Measurements from ENCODE around the gene POMZP3. TPM values are rescaled to one million over a fixed set of nuclear protein-coding genes. Genes with fewer than 3 reads are reported as not detected.
"Not testable (repeated sequence)": the region's sequence is repeated elsewhere in the genome, so short reads cannot be mapped to it uniquely, and the experiment has no call there.

Gene POMZP3
- total and polyA plus RNA-seq, 2 of the 13 experiments (the other 11 are each of a cell fraction or from before 2014, with no cell fraction given), result 1.5 to 3.5 TPM

DNA sequence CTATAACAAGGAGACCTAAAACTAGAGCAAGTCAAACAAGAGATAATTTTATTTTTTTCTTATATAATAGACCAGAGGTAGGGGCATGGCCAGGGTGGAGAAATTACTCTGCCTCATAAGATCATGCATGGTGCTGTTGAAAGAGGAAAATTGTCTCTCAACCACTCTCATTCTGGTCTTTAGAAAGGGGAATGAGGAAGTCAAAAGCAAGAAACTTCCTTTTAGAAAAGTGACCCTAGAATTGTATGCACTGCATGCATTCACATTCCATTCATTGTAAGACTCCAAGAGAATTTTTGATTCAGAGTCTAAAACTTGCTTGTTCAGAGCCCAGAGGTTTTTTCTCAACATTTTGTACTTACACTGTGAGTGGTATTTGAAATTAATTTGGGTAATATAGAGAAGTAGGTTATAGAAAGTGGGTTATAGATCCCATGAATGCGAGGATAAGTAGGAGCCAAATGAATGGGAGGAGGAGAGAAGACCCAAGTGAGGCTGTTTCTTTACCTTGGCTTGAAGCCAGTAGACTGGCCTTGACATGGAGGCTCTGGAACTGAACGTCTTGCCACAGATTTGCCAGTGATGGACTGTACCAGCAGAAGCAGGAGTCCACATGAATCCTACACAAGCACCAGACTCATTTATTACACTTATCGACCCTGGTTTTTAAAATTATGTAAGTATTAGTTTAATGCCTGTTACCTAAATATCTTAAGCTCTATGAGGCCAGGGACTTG, 51.0 kb downstream of the POMZP3 start:
- in situ Hi-C loops (cut with HindIII; ENCODE audit: extremely low pct_ligation_motif_present, low pct_unique_long_range_greater_than_20kb); H2AFZ ChIP-seq (ENCODE audit: low read length); H3K36me3 ChIP-seq (replicated peaks in 1 of 2; ENCODE audit: control insufficient read depth in 1 of 2, insufficient read depth in 2 of 2, low read length in 2 of 2); H3K9me3 ChIP-seq (ENCODE audit: low read length); H3K4me2 ChIP-seq (ENCODE audit: low read depth, low read length); CTCF ChIA-PET (ENCODE audit: low intra/inter-chr PET ratio, low total read pairs); intact Hi-C loops (cut with micrococcal nuclease; ENCODE audit: unreplicated experiment); H3K4me1 ChIP-seq (ENCODE audit: insufficient read depth, low read length); H3K9ac ChIP-seq (ENCODE audit: insufficient read depth, low read depth, low read length); H3K4me3 ChIP-seq (replicated peaks in 1 of 3; ENCODE audit: insufficient read depth in 1 of 3, low read depth in 2 of 3, low read length in 3 of 3); H4K20me1 ChIP-seq (ENCODE audit: insufficient read depth, low read length); DNase-seq (ENCODE audit: low spot score); H3K79me2 ChIP-seq (ENCODE audit: insufficient read depth, low read length); BruUV-seq (replicated peaks); H3K27me3 ChIP-seq (ENCODE audit: control insufficient read depth in 1 of 2, insufficient read depth in 2 of 2, low read length in 2 of 2); H3K27ac ChIP-seq (ENCODE audit: extremely low read length, insufficient read depth, low read length); FAIRE-seq; POLR2A ChIA-PET; ATAC-seq: not testable (repeated sequence)
- WGBS (ENCODE audit: low lambda C conversion rate), result 68% methylated on average over 3 of the region's 3 CpGs

DNA sequence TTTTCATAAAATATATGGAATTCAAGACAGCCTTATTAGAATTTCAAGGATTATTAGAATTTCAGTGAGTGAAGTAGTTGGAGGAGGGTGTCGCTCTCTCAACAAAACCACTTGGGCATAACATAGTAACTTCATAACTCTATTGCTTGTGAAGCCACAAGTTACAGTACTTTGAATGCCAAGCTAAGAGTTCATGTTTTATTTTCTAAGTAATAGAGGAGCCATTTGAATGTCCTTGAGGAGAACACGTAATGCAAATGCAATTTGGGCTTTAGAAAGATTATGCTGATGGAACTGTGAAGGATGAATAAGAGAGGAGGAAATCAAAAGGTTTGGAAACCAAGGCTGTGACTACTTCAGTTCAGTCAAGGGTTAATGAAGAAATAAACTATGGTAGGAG, 51.6 kb downstream of the POMZP3 start:
- CTCF ChIA-PET (ENCODE audit: low intra/inter-chr PET ratio, low total read pairs), result not testable (repeated sequence)

DNA sequence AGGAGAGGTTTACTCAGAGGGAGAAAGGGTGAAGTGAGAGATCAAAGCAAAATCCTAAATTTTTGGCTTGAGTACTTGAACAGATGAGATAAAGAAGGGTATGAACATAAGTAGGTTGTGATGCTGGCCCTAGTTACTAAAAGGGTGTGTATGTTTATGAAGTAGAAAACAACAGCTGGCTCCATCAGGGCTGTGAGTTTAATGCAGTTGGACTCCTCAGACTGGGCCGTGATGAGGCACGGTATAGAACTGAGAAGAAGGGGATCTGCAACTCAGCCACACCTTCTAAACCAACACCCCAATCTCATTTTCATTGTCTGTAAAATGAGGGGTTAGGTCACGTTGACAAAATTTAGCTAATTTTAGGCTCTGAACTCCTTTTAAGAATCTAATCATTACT, 54.8 kb downstream of the POMZP3 start:
- DNase-seq (ENCODE audit: low spot score); FAIRE-seq; BruUV-seq (replicated peaks): not testable (repeated sequence)

More for the DNA sequence above, 51.6 kb downstream of the POMZP3 start:
- H4K20me1 ChIP-seq (ENCODE audit: insufficient read depth, low read length); intact Hi-C loops (cut with micrococcal nuclease; ENCODE audit: unreplicated experiment); BruUV-seq (replicated peaks); DNase-seq (ENCODE audit: low spot score); in situ Hi-C loops (cut with HindIII; ENCODE audit: extremely low pct_ligation_motif_present, low pct_unique_long_range_greater_than_20kb); FAIRE-seq; H3K27ac ChIP-seq (ENCODE audit: extremely low read length, insufficient read depth, low read length); H3K79me2 ChIP-seq (ENCODE audit: insufficient read depth, low read length); POLR2A ChIA-PET; ATAC-seq; H3K27me3 ChIP-seq (ENCODE audit: control insufficient read depth in 1 of 2, insufficient read depth in 2 of 2, low read length in 2 of 2); H3K4me2 ChIP-seq (ENCODE audit: low read depth, low read length); H3K4me1 ChIP-seq (ENCODE audit: insufficient read depth, low read length); H3K9me3 ChIP-seq (ENCODE audit: low read length); H3K9ac ChIP-seq (ENCODE audit: insufficient read depth, low read depth, low read length); H2AFZ ChIP-seq (ENCODE audit: low read length); H3K4me3 ChIP-seq (replicated peaks in 1 of 3; ENCODE audit: insufficient read depth in 1 of 3, low read depth in 2 of 3, low read length in 3 of 3); H3K36me3 ChIP-seq (replicated peaks in 1 of 2; ENCODE audit: control insufficient read depth in 1 of 2, insufficient read depth in 2 of 2, low read length in 2 of 2): not testable (repeated sequence)
- WGBS (ENCODE audit: low lambda C conversion rate), result 96% methylated on average over 1 of the region's 2 CpGs

DNA sequence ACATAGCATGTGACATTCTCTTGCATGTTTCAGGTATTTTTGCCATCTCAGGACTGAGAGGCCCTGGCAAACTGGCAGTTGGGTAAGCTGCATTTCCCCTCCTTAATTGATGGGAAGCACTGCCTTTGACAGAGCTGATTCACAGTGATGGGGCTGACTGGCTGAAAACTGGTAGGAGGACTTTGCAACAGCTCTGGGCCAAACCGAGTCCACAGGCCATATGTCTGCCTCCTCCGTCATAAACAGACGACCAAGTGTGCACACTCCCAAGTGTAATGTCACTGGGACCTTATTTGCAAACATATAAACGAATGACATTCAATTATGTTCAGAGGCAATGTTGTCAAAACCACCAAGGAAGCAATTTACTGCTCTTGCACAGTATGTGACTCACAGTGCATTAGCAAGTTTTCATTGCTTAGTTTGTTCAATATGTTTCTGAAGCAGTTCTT, 56.7 kb downstream of the POMZP3 start:
- H3K9me3 ChIP-seq (ENCODE audit: low read length); ATAC-seq; BruUV-seq (replicated peaks); DNase-seq (ENCODE audit: low spot score); H2AFZ ChIP-seq (ENCODE audit: low read length); H3K4me3 ChIP-seq (replicated peaks in 1 of 3; ENCODE audit: insufficient read depth in 1 of 3, low read depth in 2 of 3, low read length in 3 of 3); CTCF ChIA-PET (ENCODE audit: low intra/inter-chr PET ratio, low total read pairs); H3K27me3 ChIP-seq (ENCODE audit: control insufficient read depth in 1 of 2, insufficient read depth in 2 of 2, low read length in 2 of 2); H4K20me1 ChIP-seq (ENCODE audit: insufficient read depth, low read length); intact Hi-C loops (cut with micrococcal nuclease; ENCODE audit: unreplicated experiment); in situ Hi-C loops (cut with HindIII; ENCODE audit: extremely low pct_ligation_motif_present, low pct_unique_long_range_greater_than_20kb); H3K4me2 ChIP-seq (ENCODE audit: low read depth, low read length); H3K9ac ChIP-seq (ENCODE audit: insufficient read depth, low read depth, low read length); H3K27ac ChIP-seq (ENCODE audit: extremely low read length, insufficient read depth, low read length); FAIRE-seq; POLR2A ChIA-PET: not testable (repeated sequence)
- Histone ChIP-seq H3K79me2 (ENCODE audit: insufficient read depth, low read length) (peaks cover 29% of the 10 kb centered on the region), H3K36me3 (replicated peaks in 1 of 2; ENCODE audit: control insufficient read depth in 1 of 2, insufficient read depth in 2 of 2, low read length in 2 of 2) (peaks cover 2 to 12% of the 10 kb centered on the region in 2 experiments; a peak in 2 of 5 replicates), H3K4me1 (ENCODE audit: insufficient read depth, low read length) (peaks cover 16% of the 10 kb centered on the region)
- WGBS (ENCODE audit: low lambda C conversion rate), result 96% methylated on average over 4 of the region's 4 CpGs

More for the DNA sequence above, 54.8 kb downstream of the POMZP3 start:
- peaks cover 2 to 12% of the 10 kb centered on the region in 2 experiments; a peak in 2 of 5 replicates for H3K36me3 ChIP-seq (replicated peaks in 1 of 2; ENCODE audit: control insufficient read depth in 1 of 2, insufficient read depth in 2 of 2, low read length in 2 of 2)
- H3K4me2 ChIP-seq (ENCODE audit: low read depth, low read length); H3K9ac ChIP-seq (ENCODE audit: insufficient read depth, low read depth, low read length); in situ Hi-C loops (cut with HindIII; ENCODE audit: extremely low pct_ligation_motif_present, low pct_unique_long_range_greater_than_20kb); CTCF ChIA-PET (ENCODE audit: low intra/inter-chr PET ratio, low total read pairs); intact Hi-C loops (cut with micrococcal nuclease; ENCODE audit: unreplicated experiment); H3K27me3 ChIP-seq (ENCODE audit: control insufficient read depth in 1 of 2, insufficient read depth in 2 of 2, low read length in 2 of 2); H3K4me3 ChIP-seq (replicated peaks in 1 of 3; ENCODE audit: insufficient read depth in 1 of 3, low read depth in 2 of 3, low read length in 3 of 3); H2AFZ ChIP-seq (ENCODE audit: low read length); H3K27ac ChIP-seq (ENCODE audit: extremely low read length, insufficient read depth, low read length); ATAC-seq; POLR2A ChIA-PET; H3K9me3 ChIP-seq (ENCODE audit: low read length); H4K20me1 ChIP-seq (ENCODE audit: insufficient read depth, low read length): not testable (repeated sequence)
- peaks cover 16% of the 10 kb centered on the region for H3K4me1 ChIP-seq (ENCODE audit: insufficient read depth, low read length)
- WGBS (ENCODE audit: low lambda C conversion rate), result 99% methylated on average over 3 of the region's 3 CpGs
- peaks cover 25% of the 10 kb centered on the region for H3K79me2 ChIP-seq (ENCODE audit: insufficient read depth, low read length)
